HG03354 (cell line): ENCODE data around the gene RPLP2.

Experiments used
- ATAC-seq: cut with Tn5 transposase; IDR thresholded peaks from one replicate; pipeline ENCODE4 v1.9.1; 2021; ENCODE audit warnings: mild to moderate bottlenecking; ENCODE audit not compliant: unreplicated experiment, poor library complexity, severe bottlenecking

RPLP2 gene

DNA sequence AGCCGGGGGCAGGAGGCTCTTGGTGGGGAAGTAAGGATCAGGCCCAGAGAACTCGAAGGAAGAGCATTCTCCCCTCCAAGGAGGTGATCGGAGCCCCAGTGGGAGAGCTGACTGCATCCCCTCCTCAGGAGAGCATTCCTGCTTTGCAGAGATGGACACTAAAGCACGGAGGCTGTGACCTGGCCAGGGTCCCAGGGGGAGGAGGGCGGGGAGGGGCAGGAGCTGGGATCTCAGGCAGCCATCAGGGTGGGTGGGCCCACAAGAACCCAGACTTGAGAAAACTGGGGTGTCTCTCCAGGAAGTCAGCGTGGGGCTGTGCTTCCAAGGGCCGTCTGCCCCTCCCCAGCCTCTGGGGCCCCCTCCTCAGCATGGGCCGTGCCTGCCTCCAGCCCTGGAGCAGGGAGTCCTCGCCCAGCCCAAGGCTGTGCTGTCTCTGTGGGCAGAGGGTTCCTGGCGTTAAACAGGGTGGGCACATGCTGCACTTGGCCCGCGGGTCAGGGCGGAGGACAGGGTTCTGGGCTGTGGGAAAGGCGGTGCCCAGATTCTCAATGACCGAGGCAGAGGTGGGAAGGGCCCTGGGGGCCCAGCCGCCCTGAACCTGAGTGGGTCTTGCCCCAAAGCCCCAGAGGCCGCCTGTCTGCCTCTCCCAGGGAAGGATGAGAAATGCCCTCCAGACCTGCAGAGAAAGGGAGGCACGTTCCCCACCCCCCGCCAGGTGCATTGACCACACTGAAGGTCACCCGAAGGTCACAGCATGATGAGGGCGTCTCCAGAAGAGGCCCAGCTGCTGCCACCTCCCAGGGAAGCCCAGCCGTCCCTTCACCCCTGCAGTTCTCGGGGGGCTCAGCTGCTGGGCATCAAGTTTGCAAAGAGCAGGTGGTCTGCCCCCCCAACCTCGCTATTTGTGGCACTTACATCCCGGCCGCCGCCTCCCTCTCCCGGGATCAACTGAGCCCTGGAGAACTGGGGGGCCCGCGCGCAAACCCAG lies 20.5 kb upstream of the RPLP2 start:
- no peak for ATAC-seq

DNA sequence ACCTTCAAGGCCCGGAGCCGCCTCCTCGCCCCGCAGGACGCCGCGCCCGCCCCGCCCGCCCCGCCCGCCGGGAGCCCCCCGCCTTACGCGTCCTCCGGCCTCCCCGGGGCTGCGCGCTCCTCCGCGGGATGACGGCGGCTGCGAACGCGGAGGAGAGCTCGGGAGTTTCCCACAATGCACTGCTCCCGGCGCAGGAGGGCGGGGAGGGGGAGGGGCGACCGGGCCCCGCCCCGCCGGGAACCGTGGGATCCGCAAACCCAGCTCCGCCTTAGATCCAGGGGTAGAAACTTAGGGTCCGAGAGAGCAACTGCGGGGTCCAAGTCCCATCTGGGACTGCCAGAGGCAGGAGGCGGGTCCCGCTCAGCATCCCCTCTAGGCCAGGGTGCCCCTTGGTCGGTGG lies 19.8 kb upstream of the RPLP2 start, which contains the start of gene CEND1:
TSS of gene CEND1 (minus strand) at position 148 of the 400 bp plus-strand sequence. CDS start 1,514 bp downstream, outside the sequence.
- no peak for ATAC-seq

DNA sequence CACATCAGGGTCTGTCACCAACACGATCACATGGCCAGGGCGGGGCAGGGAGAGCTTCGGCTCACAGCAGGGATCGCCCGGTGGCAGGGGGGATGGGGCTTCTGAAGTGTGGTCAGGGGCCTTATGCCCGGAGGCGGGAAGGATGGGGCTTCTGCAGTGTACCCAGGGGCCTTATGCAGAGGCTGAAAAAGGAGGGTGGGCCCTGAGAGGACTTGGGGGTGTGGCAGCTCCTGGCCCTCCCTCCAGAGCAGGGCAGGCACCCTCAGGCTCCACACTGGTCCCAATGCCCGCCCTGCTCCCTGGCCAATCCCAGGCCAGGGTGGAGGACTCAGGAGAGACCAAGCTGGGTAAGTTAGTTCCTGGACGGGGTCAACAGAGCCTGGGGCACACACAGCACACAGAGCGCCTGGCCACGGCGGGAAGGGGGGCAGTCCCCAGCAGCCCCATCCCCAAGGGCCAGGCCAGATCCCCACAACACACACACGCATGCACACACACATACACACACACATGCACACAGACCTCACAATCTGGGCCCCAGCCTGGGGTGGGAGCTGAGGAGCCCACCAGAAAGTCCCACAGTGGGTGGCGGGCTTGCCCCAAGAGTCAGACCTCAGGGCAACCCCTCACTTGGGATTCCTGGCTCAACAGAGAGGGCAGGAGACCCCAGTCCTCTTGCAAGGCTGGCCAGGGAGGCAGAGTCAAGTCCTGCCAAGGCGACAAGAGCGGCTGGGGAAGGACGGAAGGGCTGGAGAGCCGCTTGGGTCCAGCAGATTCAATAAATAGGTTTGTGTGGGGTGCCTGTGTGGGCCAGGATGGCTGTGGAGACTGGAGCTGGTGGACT lies 18.8 kb upstream of the RPLP2 start:
- ATAC-seq, result no peak

DNA sequence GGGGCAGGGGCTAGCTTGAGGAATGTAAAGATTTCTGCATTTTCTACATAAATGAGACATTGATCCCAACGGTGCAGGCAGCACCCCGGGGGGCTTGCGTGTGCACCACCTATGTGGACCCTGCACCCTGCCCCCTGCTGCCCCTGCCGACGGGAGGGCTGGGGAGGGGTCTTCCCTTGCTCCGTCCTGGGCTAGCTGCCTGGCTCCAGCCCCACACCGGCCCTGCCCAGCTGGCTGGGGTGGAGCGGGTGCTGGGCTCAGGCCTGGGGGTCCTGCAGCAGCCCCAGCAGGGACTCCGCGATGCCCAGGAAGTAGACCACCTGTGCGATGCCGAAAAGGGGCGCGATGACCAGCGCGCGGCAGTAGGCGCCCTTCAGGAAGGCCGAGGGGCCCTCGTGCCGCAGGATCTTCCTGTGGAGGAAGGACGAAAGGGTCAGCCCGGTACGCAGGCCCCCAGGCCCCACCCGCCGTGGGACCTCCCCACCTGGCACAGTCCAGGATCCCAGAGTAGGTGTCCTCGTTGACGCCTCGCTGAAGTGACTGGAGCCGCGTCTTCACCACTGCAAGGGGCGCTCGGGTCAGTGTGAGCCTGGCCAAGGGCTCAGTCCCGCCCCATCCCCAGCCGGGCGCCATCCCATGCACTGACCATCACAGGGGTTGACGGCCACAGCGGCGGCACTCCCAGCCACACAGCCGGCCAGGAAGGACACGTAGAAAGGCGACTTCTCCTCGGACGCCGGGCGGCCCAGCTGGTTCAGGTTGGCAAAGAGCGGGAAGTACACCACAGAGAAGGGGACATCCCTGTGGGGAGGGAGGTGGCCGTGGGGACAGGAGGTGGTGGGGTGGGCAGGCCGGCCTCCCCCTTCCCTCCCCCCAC lies 17.9 kb upstream of the RPLP2 start:
- no peak for ATAC-seq

DNA sequence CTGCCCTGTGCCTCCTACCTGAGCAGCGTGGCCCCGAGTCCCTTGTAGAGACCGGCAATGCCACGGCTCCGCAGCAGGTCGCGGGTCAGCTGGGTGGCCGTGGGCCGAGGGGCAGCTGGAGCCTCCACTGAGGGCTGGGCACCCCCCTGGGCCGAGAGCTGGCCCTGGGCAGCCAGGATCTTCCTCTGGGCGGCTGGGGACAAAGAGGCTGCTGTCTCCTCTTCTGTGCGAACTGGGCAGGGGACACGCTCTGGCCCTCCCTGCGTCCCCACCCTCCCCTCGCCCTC lies 17.3 kb upstream of the RPLP2 start:
- no peak for ATAC-seq

DNA sequence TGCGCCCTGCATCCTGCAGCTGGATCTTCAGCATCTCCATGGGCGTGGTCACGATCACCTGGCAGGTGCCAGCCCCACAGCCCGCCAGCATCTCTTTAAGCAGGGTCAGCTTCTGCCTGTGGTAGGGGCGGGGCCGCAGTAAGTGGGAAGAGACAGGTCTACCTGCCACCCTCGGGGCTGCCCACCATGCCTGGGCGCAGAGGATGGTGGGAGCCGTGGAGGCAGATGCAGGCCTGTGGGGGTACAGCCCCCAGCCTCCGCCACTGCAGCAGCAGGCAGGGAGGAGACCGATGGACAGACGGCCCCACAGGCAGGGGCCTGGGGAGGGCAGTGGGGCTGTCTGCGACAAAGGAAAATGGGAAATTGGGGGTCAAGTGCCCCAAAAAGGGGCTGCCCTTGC lies 16.9 kb upstream of the RPLP2 start:
- ATAC-seq, result no peak

DNA sequence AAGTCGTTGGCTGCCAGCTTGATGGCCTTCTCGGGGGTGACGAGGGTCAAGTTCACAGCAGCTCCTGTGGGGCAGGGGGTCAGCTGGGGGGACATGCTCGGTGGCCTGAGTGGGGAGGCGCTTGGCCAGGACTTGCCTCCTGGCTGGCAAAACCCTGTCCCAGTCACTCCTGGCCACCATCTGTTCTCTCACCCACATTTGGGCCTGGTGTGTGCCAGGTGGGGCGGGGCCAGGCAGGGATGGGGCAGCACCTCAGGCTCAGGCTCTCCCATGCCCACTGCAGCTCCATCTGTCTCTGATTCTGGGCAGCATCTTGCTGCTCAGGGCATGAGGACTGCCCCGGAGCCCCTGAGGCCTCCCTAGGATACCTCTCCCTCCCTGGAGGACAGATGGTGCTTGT lies 16.2 kb upstream of the RPLP2 start:
- no peak for ATAC-seq

DNA sequence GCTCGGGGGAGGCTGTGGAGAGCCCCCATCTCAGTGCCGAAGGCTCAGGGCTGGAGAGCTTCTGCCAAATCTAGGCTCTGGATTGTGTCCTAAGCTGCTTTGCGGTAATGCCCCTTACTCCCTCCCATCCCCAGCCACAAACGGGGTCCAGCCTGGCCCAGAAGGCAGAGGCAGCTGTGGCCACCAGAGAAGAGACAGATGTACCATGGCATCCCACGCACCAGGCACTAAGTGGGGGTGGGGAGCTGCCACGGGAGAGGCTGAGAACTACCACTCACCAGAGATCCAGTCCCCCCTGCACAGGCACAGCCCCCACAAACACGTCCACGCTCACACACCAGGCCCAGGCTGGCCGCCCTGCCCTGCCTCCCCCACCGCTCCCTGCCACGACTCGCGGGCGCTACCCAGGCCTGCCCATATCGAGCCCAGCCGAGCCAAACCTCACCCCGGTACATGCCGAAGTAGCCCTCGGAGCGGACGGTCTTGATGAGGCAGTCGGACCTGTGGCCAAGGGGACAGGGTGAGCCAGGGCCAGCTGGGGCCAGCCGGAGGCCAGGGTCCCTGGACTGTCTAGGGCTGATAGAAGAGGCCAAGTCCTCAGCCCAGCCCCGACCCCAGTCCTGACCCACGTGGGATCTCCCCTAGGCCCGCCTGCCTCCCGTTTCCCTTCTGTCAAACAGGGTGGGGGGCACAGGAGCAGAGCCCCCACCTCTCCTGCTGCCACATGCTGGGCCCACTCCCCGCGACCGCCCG lies 15.6 kb upstream of the RPLP2 start:
- no peak for ATAC-seq

DNA sequence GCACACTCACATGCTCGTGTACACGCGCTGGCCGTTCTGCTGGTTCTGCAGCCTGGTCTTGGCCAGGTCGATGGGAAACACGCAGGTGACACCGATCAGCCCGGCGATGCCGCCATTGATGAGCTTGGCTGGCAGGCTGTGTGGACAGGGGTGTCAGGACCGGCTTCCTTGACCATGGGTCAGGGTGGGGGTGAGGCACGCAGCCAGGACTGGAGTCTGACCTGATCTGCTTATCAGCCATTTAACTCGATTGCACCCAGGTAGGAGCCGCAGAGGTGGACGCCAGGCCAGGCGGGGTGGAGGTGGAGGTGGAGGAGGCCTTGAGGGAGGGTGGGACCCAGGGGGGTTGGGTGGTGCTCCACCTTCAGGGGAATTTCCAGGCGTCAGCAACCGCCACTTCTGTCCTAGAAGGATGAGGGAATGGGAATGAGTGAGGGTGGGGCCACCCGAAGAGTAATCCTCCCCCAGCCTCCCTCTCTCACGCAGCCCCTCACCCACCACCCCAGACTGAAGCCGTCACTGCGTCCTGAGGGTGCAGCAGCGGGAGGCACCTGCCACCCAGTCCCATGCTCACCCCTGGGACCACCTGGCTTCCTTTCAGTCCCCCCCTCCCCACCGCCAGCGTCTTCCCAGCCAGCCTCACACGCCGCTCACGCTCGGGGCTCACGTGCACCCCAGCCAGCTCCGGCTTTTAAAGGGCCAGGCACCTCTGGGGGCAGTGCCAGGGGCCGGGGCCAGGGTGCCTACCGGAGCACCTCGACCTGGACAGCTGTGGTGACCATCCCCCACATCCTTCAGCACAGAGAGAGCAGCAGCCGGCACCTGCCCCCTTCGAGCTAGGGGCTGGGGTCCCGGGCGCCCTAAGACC lies 14.8 kb upstream of the RPLP2 start:
- no peak for ATAC-seq

DNA sequence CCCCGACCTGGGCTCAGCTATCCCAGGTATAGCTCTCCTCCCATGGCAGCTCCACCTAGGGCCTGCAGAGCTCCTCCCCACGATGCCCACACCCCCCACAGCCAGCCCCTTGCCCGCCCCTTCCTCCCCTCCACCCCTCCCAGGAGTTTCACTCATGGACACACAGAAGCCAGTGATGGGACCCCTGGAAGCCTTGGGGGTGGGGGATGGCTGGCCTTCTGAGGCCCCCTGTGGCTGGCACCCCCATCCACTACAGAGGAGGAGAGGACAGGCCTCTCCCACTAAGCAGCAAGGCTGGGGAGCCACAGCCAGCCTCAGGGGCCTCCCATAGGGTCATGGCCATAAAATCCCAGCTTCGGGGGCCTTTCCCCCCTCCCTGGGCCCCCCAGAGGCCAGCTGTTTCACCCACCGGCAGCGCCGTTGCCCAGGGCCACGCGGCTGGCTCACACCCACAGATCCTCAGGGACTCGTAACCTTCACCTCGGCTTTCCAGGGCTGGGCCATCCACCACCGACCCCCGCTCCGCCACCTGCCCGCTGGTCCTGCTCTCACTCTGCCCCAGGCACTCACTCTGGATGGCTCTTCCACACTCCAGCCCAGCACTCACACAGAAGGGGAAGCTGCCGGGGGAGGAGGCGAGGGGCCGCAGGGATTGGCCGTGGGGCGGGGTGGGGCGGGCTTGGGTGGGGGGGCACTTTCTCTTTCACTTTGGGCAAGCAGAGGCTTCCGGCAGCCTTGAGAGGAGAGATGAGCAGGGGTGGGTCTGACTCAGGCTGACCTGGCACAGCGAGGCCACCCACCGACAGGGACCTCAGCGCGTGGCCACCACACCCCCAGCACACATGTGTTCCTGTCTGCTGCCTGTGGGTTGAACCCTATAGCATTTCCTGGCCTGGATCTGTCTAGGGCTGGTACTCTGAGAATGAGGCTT lies 13.9 kb upstream of the RPLP2 start:
- no peak for ATAC-seq

DNA sequence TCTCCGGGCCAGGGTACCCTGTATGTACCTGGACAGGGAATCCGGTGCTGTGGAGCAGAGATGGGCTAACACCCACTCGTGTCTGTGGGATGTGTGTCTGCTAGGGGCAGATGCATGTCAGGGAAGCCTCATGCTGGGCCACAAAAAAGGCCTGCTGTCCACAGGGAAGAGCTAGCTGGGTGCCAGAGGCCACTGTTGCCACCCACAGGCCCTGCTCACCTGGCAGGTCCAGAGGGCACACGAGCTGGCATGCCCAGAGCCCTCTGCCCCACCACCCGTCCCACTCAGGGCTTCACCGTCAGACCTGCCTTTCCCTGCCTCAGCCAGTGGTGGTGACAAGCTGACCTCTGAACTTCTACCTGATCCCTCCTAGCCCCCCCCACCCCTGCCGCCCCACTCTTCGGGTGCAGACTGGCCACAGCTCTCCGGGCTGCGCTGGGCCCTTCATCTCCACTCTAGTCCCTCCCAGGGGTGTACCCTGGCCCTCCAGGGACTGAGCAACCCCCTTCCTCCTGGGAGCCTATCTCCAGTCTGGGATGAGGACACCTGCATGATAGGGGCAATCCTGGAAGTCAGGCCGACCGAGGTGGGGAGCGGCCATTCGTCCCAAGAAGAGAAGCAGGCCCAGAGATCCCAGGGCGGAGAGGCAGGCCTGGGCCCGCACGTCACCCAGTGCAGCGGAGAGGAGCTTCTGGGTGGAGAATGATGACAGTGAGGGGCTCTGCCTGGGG lies 13.0 kb upstream of the RPLP2 start:
- no peak for ATAC-seq

DNA sequence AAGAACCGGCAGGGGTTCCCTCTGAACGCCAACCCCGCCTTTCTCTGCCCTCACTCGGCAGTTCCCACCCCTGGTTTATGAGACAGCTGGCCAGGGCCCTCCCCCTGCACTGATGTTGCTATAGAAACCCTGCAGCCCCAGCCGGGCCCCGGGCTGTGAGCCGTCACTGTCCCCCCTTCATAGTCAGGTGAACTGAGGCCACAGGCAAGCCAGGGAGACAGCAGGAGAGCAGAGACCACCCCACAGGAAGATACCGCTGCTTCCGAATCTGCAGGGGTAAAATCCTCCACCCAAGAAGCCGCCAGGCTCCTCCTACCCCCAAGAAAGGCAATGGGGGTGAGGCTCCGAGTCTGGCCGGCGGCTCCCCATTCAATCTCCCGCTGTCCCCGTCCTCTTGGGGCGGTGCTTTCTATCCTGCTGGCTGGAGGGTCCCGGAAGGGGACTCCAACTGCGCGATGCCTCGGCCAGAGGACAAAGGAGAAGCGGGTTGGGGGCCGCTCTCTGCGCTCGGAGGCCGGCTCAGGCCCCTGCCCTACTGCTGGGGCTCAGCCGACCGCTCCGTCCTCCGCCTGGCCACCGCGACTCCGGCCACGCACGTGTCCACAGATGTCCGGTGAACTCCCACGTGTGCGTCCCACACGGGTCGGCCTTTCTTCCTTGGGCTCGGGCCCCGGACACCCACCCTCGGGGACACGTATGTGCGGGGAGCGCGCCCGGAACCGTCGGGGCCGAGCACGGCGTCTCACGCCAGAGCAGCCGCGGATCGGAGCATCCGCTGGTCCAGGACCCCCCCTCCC lies 12.3 kb upstream of the RPLP2 start:
- peak; percentile 49 for ATAC-seq

DNA sequence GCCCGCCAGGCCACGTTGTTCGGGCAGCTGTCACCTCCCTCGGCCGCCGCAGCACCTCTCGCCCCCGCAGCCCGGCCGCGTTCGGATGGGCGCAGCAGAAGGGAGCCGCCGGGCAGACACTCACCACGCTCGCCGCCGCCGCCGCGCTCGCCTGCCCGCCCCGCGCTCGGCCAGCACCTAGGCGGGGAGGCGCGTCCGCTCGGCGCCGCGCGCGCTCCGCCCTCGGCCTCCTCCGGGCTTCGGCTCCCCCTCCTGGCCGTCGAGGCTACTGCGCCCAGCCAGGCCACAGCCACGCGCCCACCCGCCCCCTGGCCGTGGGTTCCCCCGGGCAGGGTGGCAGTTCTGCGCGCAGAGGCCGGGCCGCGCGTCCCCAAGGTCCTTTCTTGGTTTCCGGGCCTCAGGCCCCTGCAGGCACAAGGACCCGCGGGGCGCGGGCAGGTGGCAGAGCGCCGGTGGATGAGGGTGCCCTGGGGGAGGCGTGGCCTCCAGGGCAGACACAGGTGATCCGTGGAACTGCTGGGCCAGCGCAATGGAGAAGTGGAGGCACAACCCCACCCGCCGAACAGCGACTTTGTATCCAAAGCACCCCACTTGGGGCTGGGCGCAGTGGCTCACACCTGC lies 11.6 kb upstream of the RPLP2 start, which contains the start of gene SLC25A22:
TSS of gene SLC25A22 (minus strand) at position 189 of the 621 bp plus-strand sequence. CDS start 3,275 bp downstream, outside the sequence.
- ATAC-seq, result peak; percentile 69

DNA sequence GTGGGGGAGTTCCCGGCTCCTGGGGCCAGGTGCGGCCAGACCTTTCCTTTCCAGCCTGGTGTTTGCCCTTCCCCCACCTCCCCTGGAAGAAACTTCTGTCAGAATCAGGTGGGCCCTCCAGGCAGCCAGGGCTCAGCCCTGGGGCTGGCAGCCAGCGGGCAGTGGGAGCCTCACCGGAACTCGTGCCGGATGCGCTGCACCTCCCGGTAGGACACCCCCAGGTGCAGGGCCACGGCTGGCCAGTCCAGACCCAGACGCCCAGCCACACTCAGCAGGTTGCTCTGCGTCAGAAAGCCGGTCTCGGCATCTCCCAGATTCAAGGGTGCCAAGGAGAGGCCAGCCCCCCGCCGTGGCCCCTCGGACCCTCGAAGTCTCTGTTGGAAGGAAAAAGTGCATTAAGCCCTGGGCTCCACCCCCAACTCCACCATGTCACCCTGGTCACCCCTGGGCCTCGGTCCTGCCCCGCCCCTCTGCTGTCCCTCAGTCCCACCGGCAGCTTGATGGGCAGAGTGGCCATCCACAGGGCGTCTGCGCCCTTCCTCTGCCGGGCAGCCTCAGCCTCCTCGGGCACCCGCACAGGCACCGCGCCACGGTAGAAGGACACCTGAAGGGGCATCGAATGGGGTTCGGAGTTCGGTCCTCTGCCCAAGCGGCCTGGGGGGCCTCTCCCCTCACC lies 10.0 kb upstream of the RPLP2 start:
- ATAC-seq, result no peak

DNA sequence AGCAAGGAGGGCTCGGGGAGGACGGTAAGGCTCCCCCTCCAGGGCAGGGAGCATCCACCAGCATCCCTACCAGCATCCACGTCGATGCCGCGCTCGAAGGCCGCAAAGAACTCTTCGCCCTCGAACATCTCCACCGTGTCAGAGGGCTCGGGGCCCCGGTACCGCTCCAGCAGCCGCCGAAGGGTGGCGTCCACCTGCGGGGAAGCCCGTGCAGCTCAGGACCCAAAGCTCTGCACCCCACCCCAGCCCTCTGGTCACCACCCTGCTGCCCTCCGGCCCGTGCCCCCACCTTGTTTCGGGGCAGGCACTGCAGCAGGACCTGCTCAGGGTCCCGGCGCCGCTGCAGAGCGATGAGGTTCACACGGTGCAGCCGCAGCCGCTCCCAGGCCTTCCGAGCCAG lies 9.3 kb upstream of the RPLP2 start:
- ATAC-seq, result no peak
